ENCODE data around the gene ZSCAN31.
"Not testable (repeated sequence)": the region's sequence is repeated elsewhere in the genome, so short reads cannot be mapped to it uniquely, and the experiment has no call there.

Gene ZSCAN31

DNA sequence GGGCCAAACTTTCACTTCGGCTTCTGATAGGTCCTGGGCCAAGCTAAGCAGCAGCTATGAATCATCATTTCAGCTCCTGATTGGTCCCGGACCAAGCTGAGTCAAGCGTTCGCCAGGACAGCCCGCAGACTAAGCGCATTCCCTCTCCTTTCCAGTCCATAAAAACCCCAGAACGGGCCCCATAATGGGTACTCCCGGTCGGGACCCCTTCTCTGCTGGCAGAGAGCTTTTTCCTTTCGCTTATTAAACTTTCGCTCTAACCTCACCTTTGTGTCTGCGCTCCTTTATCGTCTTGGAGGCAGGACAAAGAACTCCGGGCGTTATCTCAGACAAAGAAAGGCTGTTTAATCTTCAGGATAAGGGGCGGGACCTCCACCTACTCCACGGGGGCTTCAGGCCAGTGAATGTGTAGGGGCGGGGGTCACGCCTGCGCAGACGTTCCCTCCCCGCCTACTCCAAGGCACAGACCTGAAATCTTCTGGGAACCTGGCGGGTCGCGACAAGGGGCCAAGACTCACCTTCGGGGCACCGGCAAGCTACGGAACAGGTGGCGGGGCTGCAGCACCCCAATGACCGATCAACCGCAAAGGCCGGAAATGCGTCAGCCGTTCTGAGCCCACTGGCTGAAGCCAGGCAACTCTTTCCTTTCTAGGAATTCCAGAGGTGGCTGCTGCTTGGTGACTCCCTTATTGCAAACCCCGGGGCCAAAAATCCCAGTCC, at the start of gene ZSCAN31:
TSS of gene ZSCAN31 (minus strand) at position 585 of the 720 bp plus-strand sequence. CDS start 6,465 bp downstream, outside the sequence.
- DNase-seq: peak; percentile 33 to 96 (median 85)

DNA sequence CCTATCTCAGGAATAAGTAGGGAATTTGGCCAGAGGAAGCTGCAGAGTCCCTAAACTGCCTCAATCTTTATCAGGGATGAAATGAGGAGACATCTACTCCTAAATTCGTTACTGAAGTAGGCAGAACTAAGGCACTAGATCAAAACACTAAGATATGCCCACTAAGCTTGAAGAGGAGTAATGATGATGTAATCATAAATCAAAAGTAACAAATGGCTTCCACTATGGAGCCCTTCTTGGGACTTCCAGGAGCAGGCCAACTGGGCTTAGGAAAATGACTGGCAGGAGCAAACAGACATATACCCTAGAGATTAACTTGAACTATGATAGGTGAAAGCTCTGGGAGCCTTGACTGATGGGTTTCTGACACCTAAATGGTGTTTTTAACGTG, 48.2 kb upstream of the ZSCAN31 start:
- DNase-seq: no peak

DNA sequence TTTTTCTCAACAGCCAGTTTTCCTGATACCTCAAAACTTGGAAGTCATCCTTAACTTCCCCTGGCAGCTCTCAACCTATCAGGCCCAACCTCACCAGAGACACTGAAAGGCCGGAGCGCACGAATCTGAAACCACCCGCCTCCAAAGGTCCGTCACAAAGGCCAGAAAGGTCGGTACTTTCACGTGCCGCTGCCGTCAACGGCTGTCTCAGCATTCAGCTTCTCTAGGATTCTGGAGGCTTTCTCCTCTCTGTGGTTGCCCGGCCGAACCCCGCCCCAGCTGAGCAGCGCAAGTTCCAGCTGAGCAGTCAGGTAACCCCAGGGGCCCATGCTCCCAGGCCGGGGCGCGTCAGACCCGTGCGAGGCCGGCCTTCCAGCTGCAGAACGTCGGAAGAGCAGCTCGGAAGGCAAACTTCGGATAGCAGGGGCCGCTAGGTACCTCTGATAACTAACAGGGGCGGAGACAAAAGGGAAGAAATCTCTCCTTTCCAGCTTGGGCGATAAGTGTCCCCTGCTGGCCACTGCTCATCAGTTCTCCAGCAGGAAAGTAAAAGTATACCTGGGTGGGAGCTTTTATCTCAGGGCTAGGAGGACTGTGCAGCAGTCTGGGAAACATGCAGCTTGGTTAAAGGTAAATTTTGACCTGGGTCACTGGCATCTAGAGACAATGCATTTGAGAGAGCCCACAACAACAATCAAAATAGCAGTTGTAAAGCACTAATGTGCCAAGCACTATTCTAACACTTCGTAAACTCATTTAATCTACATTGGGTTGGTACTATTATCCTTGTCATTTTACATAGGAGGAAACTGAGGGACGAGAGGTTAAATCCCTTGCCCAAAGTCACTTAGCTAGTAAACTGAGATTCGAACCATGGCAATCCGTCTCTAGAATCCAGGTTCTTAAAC, 47.5 kb upstream of the ZSCAN31 start:
- DNase-seq: peak in 49 of 51 donors; percentile 2 to 73 (median 43)

- no peak for DNase-seq
These were observed 44.4 kb upstream of the ZSCAN31 start for GRCh38 chr6:28380381-28380780.

DNA sequence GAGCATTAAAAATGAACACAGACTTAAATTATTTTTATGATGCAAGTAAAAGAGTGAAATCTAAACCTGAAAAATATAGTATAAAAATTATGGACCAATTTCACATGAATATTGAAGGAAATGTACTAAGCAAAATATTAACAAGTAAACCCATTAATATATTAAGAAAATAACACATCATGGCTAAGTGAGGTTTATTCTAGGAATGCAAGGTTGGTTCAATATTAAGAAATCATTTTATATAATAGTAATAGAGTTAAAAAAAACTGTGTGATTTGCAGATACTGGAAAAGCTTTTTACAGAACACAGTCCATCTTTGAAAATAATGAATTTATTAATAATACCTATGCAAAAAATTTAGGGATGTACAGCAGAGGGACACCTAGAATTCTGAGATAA, 42.7 kb upstream of the ZSCAN31 start:
- no peak for DNase-seq

GRCh38 chr6:28377879-28378278, 41.9 kb upstream of the ZSCAN31 start:
- DNase-seq: no peak

DNA sequence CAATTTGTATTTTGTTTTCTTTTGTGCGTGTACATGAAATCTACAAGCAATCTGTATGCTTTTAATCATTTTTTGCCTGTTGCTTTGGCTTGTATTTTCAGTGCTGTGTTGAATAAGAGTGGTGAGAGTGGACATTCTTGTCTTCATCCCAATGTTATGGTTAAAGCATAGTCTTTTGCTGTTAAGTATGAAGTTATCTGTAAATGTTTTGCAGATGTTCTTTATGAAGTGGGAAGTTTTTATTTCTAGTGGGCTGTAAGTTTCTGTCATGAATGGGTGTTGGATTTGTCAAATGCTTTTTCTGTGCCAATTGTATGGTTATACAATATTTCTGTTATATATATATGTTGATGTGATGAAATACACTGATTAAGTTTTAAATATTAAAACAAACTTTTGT, 38.0 kb upstream of the ZSCAN31 start:
- no peak for DNase-seq

DNA sequence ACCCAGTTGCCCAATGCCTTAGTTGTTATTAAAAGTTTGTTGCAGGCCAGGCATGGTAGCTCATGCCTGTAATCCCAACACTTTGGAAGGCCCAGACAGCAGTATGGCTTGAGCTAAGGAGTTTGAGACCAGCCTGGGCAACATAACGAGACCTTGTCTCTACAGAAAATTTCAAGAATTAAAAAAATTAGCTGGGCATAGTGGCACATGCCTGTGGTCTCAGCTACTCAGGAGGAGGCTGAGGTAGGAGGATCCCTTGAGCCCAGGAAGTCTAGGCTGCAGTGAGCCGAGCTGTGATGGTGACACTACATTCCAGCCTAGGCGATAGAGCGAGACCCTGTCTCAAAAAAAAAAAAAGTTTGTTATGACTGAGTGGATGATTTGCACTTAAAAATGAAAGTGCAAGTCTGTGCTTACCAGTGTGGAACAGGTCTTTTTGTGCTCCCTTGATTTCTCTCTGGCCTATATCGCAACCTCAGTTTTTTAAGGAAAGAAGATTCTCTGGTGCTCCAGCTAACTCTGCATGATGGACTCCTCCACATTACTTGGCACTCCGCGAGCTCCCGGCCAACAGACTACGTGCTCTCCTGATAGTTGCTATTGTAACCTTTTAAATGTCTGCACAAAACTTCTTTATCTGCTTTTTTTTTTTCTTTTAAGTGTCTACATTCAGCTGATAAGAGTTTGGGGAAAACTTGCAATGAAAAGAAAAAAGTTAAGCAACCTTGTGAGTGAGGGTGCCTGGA, 35.9 kb upstream of the ZSCAN31 start:
- no peak for DNase-seq

- DNase-seq: no peak
These were observed 35.3 kb upstream of the ZSCAN31 start for GRCh38 chr6:28371280-28371679.

- DNase-seq: no peak
These were observed 34.5 kb upstream of the ZSCAN31 start for GRCh38 chr6:28370440-28370839.

DNA sequence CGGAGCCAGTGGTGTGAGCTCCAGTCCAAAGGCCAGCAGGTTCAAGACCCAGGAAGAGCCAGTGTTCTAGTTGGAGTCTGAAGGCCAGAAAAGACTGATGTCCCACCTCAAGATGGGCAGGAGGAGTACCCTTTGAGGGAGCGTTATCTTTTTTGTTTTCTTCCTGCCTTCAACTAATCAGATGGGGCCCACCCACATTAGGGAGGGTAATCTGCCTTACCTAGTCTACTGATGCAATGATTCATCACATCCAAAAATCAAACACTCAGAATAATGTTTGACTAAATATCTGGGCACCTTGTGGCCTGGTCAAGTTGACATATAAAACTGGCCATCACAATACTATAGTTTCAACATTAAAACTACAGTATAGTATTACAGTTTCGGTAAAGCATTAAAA, 33.5 kb upstream of the ZSCAN31 start:
- DNase-seq: no peak

GRCh38 chr6:28368522-28368921, 32.6 kb upstream of the ZSCAN31 start:
- no peak for DNase-seq

DNA sequence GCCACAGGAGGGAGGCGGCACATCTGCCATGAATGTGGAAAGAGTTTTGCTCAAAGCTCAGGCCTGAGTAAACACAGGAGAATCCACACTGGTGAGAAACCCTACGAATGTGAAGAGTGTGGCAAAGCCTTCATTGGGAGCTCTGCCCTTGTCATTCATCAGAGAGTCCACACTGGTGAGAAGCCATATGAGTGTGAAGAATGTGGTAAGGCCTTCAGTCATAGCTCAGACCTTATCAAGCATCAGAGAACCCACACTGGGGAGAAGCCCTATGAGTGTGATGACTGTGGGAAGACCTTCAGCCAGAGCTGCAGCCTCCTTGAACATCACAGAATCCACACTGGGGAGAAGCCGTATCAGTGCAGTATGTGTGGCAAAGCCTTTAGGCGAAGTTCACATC, 29.6 kb upstream of the ZSCAN31 start:
- DNase-seq: not testable (repeated sequence)

- DNase-seq: no peak
These were observed 25.0 kb upstream of the ZSCAN31 start for GRCh38 chr6:28360961-28361360.

DNA sequence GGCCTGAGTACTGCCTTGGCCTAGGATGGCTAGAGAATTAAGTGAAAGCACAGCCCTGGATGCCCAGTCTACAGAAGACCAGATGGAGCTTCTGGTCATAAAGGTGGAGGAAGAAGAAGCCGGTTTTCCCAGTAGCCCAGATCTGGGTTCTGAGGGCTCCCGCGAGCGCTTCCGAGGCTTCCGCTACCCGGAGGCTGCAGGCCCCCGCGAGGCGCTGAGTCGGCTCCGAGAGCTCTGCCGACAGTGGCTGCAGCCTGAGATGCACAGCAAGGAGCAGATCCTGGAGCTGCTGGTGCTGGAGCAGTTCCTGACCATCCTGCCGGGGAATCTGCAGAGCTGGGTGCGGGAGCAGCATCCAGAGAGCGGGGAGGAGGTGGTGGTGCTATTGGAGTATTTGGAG, 23.6 kb upstream of the ZSCAN31 start:
- not testable (repeated sequence) for DNase-seq

- DNase-seq: peak in 1 of 51 donors; percentile 6
These were observed 21.1 kb upstream of the ZSCAN31 start for GRCh38 chr6:28357036-28357435.

DNA sequence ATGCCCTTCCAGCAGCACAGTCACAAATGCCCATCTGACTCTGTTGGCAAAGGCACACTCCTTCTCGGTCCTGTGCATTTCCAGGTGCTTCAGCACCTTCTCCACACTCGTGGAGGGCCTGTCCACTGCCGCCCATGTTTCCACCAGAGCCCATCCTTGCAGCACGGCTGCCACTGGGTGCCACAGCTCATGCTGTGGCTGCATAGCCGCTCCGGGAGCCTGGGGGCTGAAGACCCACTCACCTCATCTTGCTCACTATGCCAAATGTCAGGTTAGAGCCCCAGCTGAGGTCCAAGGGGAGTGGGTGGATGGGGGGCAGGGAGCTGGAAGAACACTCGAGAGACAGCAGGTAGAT, 20.7 kb upstream of the ZSCAN31 start:
- DNase-seq: no peak

DNA sequence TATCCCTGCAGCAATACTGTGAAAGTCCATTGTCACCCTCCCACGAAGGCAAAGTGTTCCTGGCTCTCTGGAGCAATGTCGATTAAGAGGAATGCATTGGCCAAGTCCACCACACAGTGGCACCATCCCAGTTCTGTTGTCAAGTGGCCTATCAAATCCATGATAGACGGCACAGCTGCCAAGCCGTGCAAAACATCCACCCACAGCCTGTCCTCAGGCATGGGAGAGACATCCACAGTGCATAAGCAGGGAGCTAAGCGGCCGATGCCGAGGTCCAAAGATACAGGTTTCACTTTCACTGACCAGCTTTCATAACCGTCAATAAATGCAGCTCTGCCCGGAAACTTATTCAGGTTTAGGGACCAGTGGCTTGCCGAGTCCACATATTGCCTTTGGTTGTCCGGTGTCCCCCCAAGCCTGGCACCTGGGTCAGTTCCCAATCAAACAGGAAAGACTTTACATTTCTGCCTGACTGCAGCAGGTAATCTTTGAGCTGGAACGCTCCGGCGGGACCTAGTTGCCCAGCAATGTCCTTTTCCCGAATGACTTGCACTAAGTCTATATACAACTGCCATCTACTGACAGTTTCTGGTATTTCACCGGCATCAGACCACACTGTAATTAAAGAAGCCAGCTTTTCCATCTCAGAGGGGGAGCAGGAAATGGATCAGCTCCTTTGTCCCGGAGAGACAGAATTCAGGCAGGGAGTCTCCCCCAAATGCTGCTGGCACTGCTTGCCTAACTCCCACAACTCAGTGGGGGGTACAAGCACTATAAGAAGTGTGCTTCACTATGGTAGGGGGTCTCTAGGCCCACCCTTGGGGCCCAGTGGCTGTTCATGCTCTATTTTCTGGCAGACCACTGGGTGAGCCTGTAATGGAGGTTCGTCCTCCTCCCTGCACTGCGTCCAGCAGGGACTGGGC, 20.1 kb upstream of the ZSCAN31 start:
- peak; percentile 13 to 86 (median 59) for DNase-seq

- DNase-seq: peak in 1 of 51 donors; percentile 6
These were observed 19.0 kb upstream of the ZSCAN31 start for GRCh38 chr6:28354688-28355554.
